GM19438 (cell line): ENCODE data around the gene PFAS.
"Not testable (repeated sequence)": the region's sequence is repeated elsewhere in the genome, so short reads cannot be mapped to it uniquely, and the experiment has no call there.

Experiments used
- ATAC-seq: cut with Tn5 transposase; IDR thresholded peaks from one replicate; pipeline ENCODE4 v1.9.1; 2021; ENCODE audit warnings: low read depth; ENCODE audit not compliant: unreplicated experiment

The PFAS gene

GRCh38 chr17:8248751-8249607 is at the start of gene PFAS:
PFAS (plus strand) TSS chr17:8249289; CDS start chr17:8253938, 4,649 bp downstream.
- ATAC-seq, result peak; percentile 44

- ATAC-seq, result no peak
These were observed 44.1 kb upstream of the PFAS start for GRCh38 chr17:8204761-8205555.

- no peak for ATAC-seq
These were observed 42.6 kb upstream of the PFAS start for GRCh38 chr17:8206536-8206935.

GRCh38 chr17:8209907-8210760 is 39.0 kb upstream of the PFAS start, which contains the start of gene AURKB:
AURKB (minus strand) TSS chr17:8210575; CDS start chr17:8210224, 351 bp downstream.
- ATAC-seq, result peak; percentile 75

GRCh38 chr17:8210761-8211458 is 38.2 kb upstream of the PFAS start:
- ATAC-seq, result no peak

GRCh38 chr17:8212312-8213180 is 36.5 kb upstream of the PFAS start:
- ATAC-seq, result no peak

- not testable (repeated sequence) for ATAC-seq
These were observed 35.1 kb upstream of the PFAS start for GRCh38 chr17:8214000-8214399.

- ATAC-seq, result no peak
These were observed 28.1 kb upstream of the PFAS start for GRCh38 chr17:8220783-8221662.

- ATAC-seq, result peak; percentile 39
These were observed 27.3 kb upstream of the PFAS start for GRCh38 chr17:8221663-8222379.

GRCh38 chr17:8222380-8222629 is 26.8 kb upstream of the PFAS start:
- ATAC-seq, result peak; percentile 42

GRCh38 chr17:8222630-8223355 is 26.3 kb upstream of the PFAS start:
- ATAC-seq, result peak; percentile 36

- peak; percentile 5 for ATAC-seq
These were observed 25.5 kb upstream of the PFAS start for GRCh38 chr17:8223356-8224126.

GRCh38 chr17:8224891-8225812 is 23.9 kb upstream of the PFAS start:
- no peak for ATAC-seq

- no peak for ATAC-seq
These were observed 23.1 kb upstream of the PFAS start for GRCh38 chr17:8225813-8226535.
